ENCODE measurements around the gene EDA. TPM values are rescaled to one million over a fixed set of nuclear protein-coding genes. Genes with fewer than 3 reads are reported as not detected.

The EDA gene
- total RNA-seq, 4 donors from 2014 or later = 0.37 to 12.4 (median 3.8) TPM

DNA sequence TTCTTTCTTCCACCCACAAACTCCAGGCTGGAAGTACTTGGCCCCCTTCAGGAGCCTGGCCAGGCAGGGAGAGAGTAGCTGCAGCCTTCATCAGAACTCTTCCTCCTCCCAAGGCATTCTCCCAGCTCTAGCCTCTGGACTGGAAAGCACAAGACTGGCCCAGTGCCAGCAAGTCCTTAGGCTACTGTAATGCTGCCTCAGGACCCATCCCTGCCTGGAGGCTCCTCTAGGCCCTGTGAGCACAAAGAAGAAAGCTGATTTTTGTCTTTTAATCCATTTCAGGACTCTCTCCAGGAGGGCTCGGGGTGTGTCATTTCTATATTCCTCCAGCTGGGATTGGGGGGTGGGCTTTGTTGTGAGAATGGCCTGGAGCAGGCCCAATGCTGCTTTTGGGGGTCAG is 423.0 kb downstream of the EDA start:
- Histone ChIP-seq H3K4me1 (no peaks in the 10 kb centered on the region), H3K27me3 (no peaks in the 10 kb centered on the region), H3K36me3 (no peaks in the 10 kb centered on the region), H3K4me3 (no peak overlapping the region), H3K9me3 (no peaks in the 10 kb centered on the region), H3K27ac (no peak overlapping the region)
- DNase-seq = no peak
- TF ChIP-seq, protein P1, sequence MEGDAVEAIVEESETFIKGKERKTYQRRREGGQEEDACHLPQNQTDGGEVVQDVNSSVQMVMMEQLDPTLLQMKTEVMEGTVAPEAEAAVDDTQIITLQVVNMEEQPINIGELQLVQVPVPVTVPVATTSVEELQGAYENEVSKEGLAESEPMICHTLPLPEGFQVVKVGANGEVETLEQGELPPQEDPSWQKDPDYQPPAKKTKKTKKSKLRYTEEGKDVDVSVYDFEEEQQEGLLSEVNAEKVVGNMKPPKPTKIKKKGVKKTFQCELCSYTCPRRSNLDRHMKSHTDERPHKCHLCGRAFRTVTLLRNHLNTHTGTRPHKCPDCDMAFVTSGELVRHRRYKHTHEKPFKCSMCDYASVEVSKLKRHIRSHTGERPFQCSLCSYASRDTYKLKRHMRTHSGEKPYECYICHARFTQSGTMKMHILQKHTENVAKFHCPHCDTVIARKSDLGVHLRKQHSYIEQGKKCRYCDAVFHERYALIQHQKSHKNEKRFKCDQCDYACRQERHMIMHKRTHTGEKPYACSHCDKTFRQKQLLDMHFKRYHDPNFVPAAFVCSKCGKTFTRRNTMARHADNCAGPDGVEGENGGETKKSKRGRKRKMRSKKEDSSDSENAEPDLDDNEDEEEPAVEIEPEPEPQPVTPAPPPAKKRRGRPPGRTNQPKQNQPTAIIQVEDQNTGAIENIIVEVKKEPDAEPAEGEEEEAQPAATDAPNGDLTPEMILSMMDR (IDR thresholded peaks at IDR 0.05) = no peak
- TF ChIP-seq EP300 (IDR thresholded peaks at IDR 0.05; ENCODE audit: low read depth) (no peak), POLR2AphosphoS5 (IDR thresholded peaks at IDR 0.05) (no peak), POLR2A (IDR thresholded peaks at IDR 0.05) (no peak)
- 69% methylated on average over 1 of the region's 1 CpG; no CpG with 5 or more reads in 1 of the 2 donors for WGBS, 2 donors (ENCODE audit: low coverage in 1 of 2)
- intact Hi-C loops (cut with DNase I; ENCODE audit: low total_unique reads) = no loop called here
- in situ Hi-C loops (cut with MboI; ENCODE audit: low pct_ligation_motif_present in 1 of 4, low pct_unique_long_range_greater_than_20kb in 1 of 4, low sequenced_read_pairs in 3 of 4) = loop anchor here in 2 of 4 donors (25.0 kb wide), 1 partner anchor 502 kb away; no protein-coding TSS in a partner anchor

DNA sequence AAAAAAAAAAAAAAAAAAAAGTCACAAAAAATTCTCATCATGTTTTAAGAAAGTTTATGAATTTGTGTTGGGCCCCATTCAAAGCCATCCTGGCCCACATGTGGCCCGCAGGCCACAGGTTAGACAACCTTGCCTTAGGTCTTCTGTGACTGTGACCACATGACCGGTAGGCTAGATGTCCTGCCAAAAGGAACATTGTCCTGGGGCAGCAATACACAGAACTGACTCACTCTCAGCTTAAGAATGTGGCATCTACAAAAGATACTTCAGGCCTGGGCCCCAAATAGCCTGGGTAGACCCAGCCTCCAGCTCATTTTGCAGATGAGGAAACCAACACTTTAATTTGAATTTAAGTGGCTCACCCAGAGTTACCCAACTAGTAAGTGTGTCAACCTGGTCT is 423.8 kb downstream of the EDA start:
- no peaks in the 10 kb centered on the region for H3K9me3 ChIP-seq
- H3K27ac ChIP-seq = no peak overlapping the region
- DNase-seq = no peak
- in situ Hi-C loops (cut with MboI; ENCODE audit: low pct_ligation_motif_present in 1 of 4, low pct_unique_long_range_greater_than_20kb in 1 of 4, low sequenced_read_pairs in 3 of 4) = loop anchor here in 2 of 4 donors (25.0 kb wide), 1 partner anchor 502 kb away; no protein-coding TSS in a partner anchor
- no peak for TF ChIP-seq EP300 (IDR thresholded peaks at IDR 0.05; ENCODE audit: low read depth)
- no peaks in the 10 kb centered on the region for H3K27me3 ChIP-seq
- intact Hi-C loops (cut with DNase I; ENCODE audit: low total_unique reads) = no loop called here
- H3K4me3 ChIP-seq = no peak overlapping the region
- H3K36me3 ChIP-seq = no peaks in the 10 kb centered on the region
- WGBS, 2 donors (ENCODE audit: low coverage in 1 of 2) = 93% methylated on average over 2 of the region's 2 CpGs; no CpG with 5 or more reads in 1 of the 2 donors
- H3K4me1 ChIP-seq = no peaks in the 10 kb centered on the region

DNA sequence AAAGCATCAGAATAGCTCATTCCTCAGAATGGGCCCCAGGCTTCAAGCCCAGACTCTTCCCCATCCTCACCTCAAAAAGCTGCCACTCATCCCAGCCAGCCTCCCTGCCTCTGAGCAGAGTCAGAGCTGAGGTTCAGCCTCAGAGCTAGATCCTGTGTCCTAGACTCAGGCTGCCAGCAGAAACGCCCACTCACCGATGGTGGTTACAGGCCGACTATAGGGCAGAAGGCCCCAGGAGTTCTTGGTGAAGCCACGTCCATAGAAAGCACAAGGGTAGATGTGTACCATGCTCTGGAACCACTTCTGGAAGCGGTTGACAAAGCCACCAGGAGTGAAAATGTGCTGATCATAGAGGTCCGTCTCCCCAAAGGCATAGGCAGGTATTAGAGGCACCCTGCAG is 426.1 kb downstream of the EDA start:
- WGBS, 2 donors (ENCODE audit: low coverage in 1 of 2) = 66% methylated on average over 6 of the region's 6 CpGs; no CpG with 5 or more reads in 1 of the 2 donors
- TF ChIP-seq, protein P1 (IDR thresholded peaks at IDR 0.05) = no peak
- TF ChIP-seq EP300 (IDR thresholded peaks at IDR 0.05; ENCODE audit: low read depth) (no peak), POLR2AphosphoS5 (IDR thresholded peaks at IDR 0.05) (no peak), POLR2A (IDR thresholded peaks at IDR 0.05) (no peak)
- in situ Hi-C loops (cut with MboI; ENCODE audit: low pct_ligation_motif_present in 1 of 4, low pct_unique_long_range_greater_than_20kb in 1 of 4, low sequenced_read_pairs in 3 of 4) = loop anchor here in 2 of 4 donors (25.0 kb wide), 1 partner anchor 505 kb away; no protein-coding TSS in a partner anchor
- Histone ChIP-seq H3K36me3 (no peaks in the 10 kb centered on the region), H3K27me3 (no peaks in the 10 kb centered on the region), H3K9me3 (no peaks in the 10 kb centered on the region), H3K4me1 (no peaks in the 10 kb centered on the region), H3K4me3 (no peak overlapping the region), H3K27ac (no peak overlapping the region)
- intact Hi-C loops (cut with DNase I; ENCODE audit: low total_unique reads) = no loop called here
- no peak for DNase-seq

DNA sequence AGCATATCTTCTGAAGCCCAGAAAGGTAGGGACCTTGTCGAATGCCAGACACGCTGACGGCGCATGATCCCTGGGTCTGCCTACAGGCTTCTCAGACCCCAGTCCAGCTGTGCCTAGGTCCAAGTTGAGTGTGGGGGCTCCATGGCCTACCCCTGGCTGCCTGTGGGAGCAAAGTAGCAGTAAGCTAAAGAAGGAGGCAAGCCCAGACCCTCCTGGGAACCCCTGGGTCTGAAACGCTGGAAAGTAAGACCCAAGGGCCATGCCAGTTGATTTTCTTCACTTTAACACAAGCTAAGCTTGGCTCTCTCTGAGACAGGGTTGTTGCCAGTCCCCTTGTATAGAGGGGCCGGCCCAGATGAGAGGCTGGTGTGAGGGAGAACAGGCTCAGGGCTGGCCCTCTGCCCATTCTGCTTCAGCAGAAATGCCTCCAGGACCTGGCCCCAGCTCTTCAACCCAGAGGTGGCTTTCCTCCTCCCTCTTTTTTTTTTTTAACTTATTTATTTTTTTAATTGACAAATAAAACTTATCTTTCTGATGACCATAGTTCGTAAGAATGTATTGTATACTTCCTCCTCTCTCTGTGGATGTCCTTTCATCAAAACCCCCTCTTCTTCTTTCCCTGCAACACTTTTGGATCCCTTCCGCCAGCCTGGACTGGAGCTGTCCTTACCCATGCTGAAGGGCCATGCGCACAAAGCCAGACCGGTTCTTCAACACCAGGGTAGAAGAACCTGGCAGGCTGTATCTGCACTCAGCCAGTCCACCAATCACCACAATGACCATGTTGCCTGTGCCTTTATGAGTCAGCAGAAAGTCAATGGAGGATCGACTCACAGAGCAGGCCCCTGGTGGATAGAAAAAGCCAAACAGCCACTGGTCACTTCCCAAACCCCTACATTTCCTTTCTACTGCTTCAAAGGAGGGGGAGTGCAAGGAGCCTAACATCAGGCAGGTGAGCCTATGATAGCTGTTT is 426.8 kb downstream of the EDA start:
- H3K27ac ChIP-seq = no peak overlapping the region
- 79% methylated on average over 11 of the region's 11 CpGs; no CpG with 5 or more reads in 1 of the 2 donors for WGBS, 2 donors (ENCODE audit: low coverage in 1 of 2)
- H3K4me1 ChIP-seq = no peaks in the 10 kb centered on the region
- in situ Hi-C loops (cut with MboI; ENCODE audit: low pct_ligation_motif_present in 1 of 4, low pct_unique_long_range_greater_than_20kb in 1 of 4, low sequenced_read_pairs in 3 of 4) = loop anchor here in 2 of 4 donors (25.0 kb wide), 1 partner anchor 505 kb away; no protein-coding TSS in a partner anchor
- H3K4me3 ChIP-seq = no peak overlapping the region
- intact Hi-C loops (cut with DNase I; ENCODE audit: low total_unique reads) = no loop called here
- no peaks in the 10 kb centered on the region for H3K36me3 ChIP-seq
- TF ChIP-seq POLR2AphosphoS5 (IDR thresholded peaks at IDR 0.05) (no peak), EP300 (IDR thresholded peaks at IDR 0.05; ENCODE audit: low read depth) (no peak), POLR2A (IDR thresholded peaks at IDR 0.05) (no peak)
- TF ChIP-seq, protein P1 (IDR thresholded peaks at IDR 0.05) = no peak
- no peaks in the 10 kb centered on the region for H3K27me3 ChIP-seq
- DNase-seq = no peak
- no peaks in the 10 kb centered on the region for H3K9me3 ChIP-seq
